ENCODE measurements around the gene ACRBP.

ACRBP gene

GRCh38 chr12:6647083-6647604 lies at the start of gene ACRBP:
ACRBP (minus strand) TSS chr12:6647432; CDS start chr12:6647366, 66 bp downstream.
- no peak for FAIRE-seq

GRCh38 chr12:6695313-6696045 lies 48.2 kb upstream of the ACRBP start:
- FAIRE-seq: no peak

GRCh38 chr12:6694701-6695100 lies 47.5 kb upstream of the ACRBP start:
- FAIRE-seq: no peak

- no peak for FAIRE-seq
Measured at GRCh38 chr12:6693832-6694355, 46.7 kb upstream of the ACRBP start.

- FAIRE-seq: no peak
Measured at GRCh38 chr12:6692888-6693287, 45.7 kb upstream of the ACRBP start.

GRCh38 chr12:6691473-6691872 lies 44.2 kb upstream of the ACRBP start:
- FAIRE-seq: no peak

GRCh38 chr12:6688999-6689882 lies 42.0 kb upstream of the ACRBP start, which contains the start of gene ZNF384:
ZNF384 (minus strand) TSS chr12:6689375; CDS start chr12:6679520, 9,855 bp downstream.
- peak; percentile 60 for FAIRE-seq

- FAIRE-seq: no peak
Measured at GRCh38 chr12:6688543-6688998, 41.3 kb upstream of the ACRBP start.

GRCh38 chr12:6685814-6686213 lies 38.6 kb upstream of the ACRBP start:
- FAIRE-seq: no peak

GRCh38 chr12:6684609-6685008 lies 37.4 kb upstream of the ACRBP start:
- no peak for FAIRE-seq

GRCh38 chr12:6676962-6677361 lies 29.7 kb upstream of the ACRBP start:
- FAIRE-seq: no peak

GRCh38 chr12:6672143-6672542 lies 24.9 kb upstream of the ACRBP start:
- no peak for FAIRE-seq

GRCh38 chr12:6667559-6668210 lies 20.5 kb upstream of the ACRBP start:
- no peak for FAIRE-seq

GRCh38 chr12:6666211-6666610 lies 19.0 kb upstream of the ACRBP start:
- FAIRE-seq: no peak

- FAIRE-seq: no peak
Measured at GRCh38 chr12:6664902-6665301, 17.7 kb upstream of the ACRBP start.

GRCh38 chr12:6662906-6663742 lies 15.9 kb upstream of the ACRBP start, which contains the start of gene ING4:
ING4 (minus strand) TSS chr12:6663119; CDS start chr12:6663101, 18 bp downstream.
- FAIRE-seq: peak; percentile 92

GRCh38 chr12:6662602-6662905 lies 15.3 kb upstream of the ACRBP start:
- FAIRE-seq: no peak

GRCh38 chr12:6653987-6654386 lies 6.8 kb upstream of the ACRBP start:
- no peak for FAIRE-seq

GRCh38 chr12:6653342-6653741 lies 6.1 kb upstream of the ACRBP start:
- no peak for FAIRE-seq

GRCh38 chr12:6652391-6652790 lies 5.2 kb upstream of the ACRBP start:
- FAIRE-seq: no peak

- FAIRE-seq: no peak
Measured at GRCh38 chr12:6650832-6651231, 3.6 kb upstream of the ACRBP start.
